Measurements from ENCODE around the gene KRT81. TPM values are rescaled to one million over a fixed set of nuclear protein-coding genes. Genes with fewer than 3 reads are reported as not detected.
"Not testable (repeated sequence)": the region's sequence is repeated elsewhere in the genome, so short reads cannot be mapped to it uniquely, and the experiment has no call there.

KRT81 gene
- total RNA-seq, 1 experiment from 2014 or later: 0.06 TPM

DNA sequence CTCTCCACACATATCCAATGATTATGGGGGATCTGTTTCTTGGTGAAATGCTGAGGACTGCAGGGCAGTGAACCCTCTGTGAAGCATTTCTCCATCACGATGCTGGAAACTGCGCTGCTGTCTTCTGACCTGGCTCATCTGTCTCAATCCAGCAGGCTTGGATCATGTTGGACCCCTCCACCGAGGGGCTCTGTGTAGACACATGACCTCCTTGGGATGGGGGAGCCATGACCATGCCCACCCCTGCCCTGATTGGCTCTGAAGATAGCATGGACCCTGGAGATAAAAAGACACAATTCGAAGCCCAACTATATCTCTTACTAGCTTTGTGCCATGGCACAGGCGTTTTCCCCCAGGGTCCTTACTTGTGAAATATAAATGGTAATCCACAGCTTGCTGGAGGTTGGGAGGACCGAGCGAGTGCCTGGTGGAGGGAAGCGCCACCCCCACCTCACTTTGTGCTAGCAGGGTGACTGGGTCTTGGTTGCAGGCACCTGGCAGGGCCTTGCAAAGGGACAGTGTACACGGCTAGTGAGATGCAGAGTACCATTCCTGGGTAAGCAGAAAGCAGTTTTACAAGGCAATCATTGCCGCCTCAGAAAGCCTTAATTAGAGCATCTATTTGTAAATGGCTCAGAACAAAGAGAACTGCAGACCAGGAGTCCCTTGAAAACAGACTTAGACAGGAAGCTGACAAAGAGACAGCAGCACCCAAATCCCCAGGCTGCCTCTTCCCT is 32.2 kb upstream of the KRT81 start:
- Histone ChIP-seq H3K27ac (no peak overlapping the region), H3K36me3 (no peaks in the 10 kb centered on the region), H3K27me3 (no peaks in the 10 kb centered on the region), H3K4me1 (no peaks in the 10 kb centered on the region), H3K4me3 (no peak overlapping the region), H3K9me3 (replicated peaks) (no peaks in the 10 kb centered on the region)
- no peak for DNase-seq

DNA sequence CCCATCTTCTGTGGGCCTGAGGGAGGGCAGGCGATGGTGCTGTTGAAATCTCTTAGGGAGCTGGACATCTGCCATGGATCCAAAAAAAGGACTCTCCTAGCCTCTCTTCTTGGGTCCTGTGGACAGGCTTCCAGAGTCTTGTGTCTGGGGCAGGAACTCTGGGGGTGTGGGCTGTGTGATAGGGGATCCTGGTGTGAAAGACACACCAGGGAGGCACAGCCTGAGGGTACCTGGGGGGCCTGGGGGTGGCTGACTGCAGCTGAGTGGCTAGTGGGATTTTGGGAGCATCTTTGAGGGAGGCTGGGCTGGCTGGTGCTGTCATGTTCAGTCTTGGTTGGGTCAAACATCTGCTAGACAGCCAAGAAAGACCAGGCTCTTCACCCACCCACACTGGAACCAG is 31.7 kb upstream of the KRT81 start:
- Histone ChIP-seq H3K36me3 (no peaks in the 10 kb centered on the region), H3K4me3 (no peak overlapping the region), H3K27me3 (no peaks in the 10 kb centered on the region), H3K4me1 (no peaks in the 10 kb centered on the region), H3K9me3 (replicated peaks) (no peaks in the 10 kb centered on the region), H3K27ac (no peak overlapping the region)
- no peak for DNase-seq

DNA sequence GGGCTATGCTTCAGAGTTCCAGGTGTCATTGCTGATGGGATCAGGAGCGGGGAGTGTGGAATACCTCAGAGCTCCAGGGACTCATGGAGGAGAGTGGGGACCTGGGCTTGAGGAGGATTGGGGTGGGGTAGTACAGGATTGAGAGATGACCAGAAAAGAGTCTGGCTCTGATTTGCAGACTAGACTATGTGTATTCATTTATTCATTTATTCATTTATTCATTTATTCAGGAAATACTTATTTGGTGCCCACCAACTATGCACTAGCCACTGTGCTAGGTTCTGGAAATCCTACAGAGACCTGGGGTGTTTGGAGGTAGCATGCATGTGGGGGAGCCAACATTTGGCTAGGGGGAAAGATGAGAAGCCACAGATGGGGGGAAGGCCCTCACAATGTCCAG is 30.7 kb upstream of the KRT81 start:
- no peaks in the 10 kb centered on the region for H3K4me1 ChIP-seq
- H3K27ac ChIP-seq: no peak overlapping the region
- no peaks in the 10 kb centered on the region for H3K9me3 ChIP-seq (replicated peaks)
- no peak overlapping the region for H3K4me3 ChIP-seq
- H3K36me3 ChIP-seq: no peaks in the 10 kb centered on the region
- DNase-seq: no peak
- no peaks in the 10 kb centered on the region for H3K27me3 ChIP-seq

DNA sequence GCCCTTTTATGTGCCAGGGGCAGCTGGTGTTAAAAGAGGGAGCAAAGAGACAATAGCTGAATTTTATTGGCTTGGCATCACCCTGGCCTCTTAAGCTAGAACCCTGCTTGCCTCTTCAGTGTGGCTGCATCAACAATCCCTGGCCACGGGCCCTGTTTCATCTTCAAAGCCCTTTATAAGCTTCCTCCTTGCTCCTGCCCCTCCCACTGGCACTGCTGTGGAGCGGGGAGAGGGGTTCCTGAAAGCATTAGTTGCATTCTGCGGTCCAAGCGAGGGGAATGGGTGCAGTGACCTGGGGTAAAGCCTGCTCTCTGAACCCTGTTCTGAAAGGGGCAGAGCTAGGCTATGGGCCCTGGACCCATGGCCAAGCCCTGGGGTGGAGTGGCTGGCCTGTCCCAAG is 30.1 kb upstream of the KRT81 start:
- no peak overlapping the region for H3K27ac ChIP-seq
- H3K4me3 ChIP-seq: no peak overlapping the region
- H3K27me3 ChIP-seq: no peaks in the 10 kb centered on the region
- H3K4me1 ChIP-seq: no peaks in the 10 kb centered on the region
- no peak for DNase-seq
- H3K36me3 ChIP-seq: no peaks in the 10 kb centered on the region
- no peaks in the 10 kb centered on the region for H3K9me3 ChIP-seq (replicated peaks)

DNA sequence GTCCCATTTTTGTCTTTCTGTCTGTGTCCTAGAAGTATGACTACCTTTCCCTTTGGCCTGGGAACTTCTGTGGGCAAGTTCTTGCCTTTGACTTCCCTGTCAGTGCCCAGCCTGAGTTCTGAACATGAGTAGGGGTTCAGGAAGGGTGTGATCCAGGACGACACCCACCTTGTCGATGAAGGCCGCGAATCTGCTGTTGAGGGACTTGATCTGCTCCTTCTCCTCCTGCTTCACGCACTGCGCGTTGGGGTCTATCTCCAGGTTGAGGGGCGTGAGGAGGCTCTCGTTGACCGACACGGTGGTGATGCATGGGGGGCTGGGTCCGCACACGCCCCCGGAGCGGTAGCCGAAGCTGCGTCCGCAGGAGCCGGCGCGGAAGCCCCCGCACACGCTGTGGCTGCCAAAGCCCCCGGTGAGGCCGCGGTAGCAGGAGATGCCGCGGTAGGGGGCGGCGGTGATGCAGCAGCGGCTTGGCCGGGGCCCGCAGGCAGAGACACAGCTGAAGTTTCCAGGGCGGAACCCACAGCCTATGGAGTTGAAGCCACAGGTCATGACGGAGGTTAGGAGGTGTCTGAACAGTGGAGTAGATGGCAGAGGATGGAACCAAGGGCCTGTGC is 29.6 kb upstream of the KRT81 start, which contains the start of gene KRT83:
KRT83 (minus strand) TSS at position 615 of the 617 bp plus-strand sequence; CDS start at position 552, 63 bp downstream.
- Histone ChIP-seq H3K27me3 (no peaks in the 10 kb centered on the region), H3K36me3 (no peaks in the 10 kb centered on the region), H3K9me3 (replicated peaks) (no peaks in the 10 kb centered on the region), H3K4me1 (no peaks in the 10 kb centered on the region), H3K4me3 (no peak within 1 kb of the TSS), H3K27ac (no peak within 1 kb of the TSS)
- DNase-seq: no peak

DNA sequence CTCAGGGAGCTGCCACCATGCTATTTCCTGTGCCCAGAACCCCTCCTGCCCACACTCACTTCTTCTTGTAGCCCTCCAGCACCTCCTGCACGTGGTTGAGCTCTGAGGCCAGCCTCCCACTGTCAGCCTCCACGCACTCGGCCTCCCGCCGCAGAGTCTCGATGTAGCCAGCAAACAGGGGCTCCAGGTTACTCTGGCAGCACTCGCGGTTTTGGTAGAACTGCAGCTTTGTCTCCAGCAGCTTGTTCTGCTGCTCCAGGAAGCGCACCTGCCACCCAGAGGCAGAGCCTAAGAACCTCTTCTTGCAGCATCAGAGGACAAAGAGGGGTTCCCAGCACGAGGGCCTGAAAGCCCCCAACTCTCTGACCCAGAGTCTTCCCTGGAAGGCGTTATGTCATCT is 27.8 kb upstream of the KRT81 start:
- Histone ChIP-seq H3K27me3 (no peaks in the 10 kb centered on the region), H3K4me3 (no peak overlapping the region), H3K27ac (no peak overlapping the region), H3K4me1 (no peaks in the 10 kb centered on the region), H3K36me3 (no peaks in the 10 kb centered on the region), H3K9me3 (replicated peaks) (no peaks in the 10 kb centered on the region)
- DNase-seq: no peak

DNA sequence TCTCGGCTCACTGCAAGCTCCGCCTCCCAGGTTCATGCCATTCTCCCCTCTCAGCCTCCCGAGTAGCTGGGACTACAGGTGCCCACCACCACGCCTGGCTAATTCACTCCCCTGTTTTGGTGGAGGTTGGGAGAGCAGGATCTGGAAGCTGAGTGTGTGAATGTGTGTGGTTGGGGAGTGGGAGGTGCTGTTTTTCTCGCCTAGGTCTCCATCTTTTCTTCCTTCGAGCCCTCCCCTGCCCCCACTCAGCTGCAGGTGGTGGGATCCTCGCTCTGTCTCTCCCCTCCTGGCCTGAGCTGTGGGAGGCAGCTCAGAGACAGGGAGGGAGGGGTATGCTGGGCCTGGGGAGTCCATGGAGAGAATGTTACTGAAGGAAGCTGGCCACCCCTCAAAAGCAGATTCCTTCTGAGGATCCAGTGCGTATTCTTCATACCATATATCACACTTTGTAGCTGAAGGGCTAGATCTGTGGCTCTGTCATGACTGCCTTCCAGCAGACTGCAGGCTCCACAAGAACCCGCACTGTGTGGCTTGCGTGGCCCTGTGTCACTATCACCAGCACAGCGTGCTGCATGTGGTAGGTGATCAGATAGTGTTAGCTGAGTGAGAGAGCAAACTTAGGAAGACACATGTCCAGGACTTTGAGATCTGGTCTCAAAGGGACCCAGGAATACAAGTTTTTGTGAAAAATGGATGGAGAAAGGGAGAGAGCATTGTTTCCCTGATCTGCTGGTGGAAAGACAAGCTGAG is 27.1 kb upstream of the KRT81 start:
- no peaks in the 10 kb centered on the region for H3K9me3 ChIP-seq (replicated peaks)
- H3K4me3 ChIP-seq: no peak overlapping the region
- no peak for DNase-seq
- H3K4me1 ChIP-seq: no peaks in the 10 kb centered on the region
- no peaks in the 10 kb centered on the region for H3K36me3 ChIP-seq
- H3K27ac ChIP-seq: no peak overlapping the region
- H3K27me3 ChIP-seq: no peaks in the 10 kb centered on the region

DNA sequence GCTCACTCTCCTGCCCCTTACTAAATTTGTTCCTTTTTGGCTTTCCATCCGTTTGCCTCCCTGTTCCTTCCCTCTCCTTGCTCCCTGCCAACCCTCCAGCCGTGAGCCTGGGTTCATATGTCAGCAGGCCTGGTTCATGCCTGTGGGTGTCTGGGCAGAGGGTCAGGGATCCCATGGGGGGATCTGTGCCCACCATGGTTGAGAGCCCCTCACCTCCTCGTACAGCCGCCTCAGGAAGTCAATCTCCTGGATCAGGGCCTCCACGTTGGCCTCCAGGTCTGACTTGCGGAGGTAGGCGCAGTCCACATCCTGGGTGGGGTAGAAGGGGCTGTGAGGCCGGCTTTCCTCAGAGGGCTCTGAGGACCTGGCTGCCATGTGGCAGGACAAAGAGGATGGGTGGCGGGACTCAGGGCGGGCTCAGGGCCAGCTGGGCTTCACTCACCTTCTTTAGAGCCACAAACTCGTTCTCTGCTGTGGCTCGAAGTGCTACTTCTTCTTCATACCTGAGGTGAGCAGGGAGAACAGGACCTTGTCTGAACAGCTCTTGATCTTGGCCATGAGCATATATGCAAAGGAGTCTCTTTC is 26.2 kb upstream of the KRT81 start:
- no peak overlapping the region for H3K4me3 ChIP-seq
- H3K4me1 ChIP-seq: no peaks in the 10 kb centered on the region
- H3K36me3 ChIP-seq: no peaks in the 10 kb centered on the region
- H3K27ac ChIP-seq: no peak overlapping the region
- no peaks in the 10 kb centered on the region for H3K9me3 ChIP-seq (replicated peaks)
- no peak for DNase-seq
- H3K27me3 ChIP-seq: no peaks in the 10 kb centered on the region

DNA sequence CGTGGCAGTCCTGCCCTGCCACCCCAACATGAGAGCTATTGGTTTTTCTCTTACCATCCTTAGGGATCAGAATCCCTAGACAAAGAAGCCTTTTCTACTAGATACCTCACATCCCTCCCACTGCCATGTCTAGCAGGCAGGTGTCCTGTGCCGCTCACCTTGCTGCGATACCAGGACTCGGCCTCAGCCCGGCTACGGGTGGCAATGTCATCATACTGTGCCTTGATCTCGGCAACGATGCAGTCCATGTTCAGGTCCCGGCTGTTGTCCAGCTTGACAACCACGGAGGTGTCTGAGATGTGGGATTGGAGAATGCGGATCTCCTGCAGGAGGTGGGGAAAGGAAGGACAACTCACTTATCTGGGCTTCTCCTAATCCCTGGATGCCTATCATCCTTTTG is 25.4 kb upstream of the KRT81 start:
- Histone ChIP-seq H3K27me3 (no peaks in the 10 kb centered on the region), H3K4me3 (no peak overlapping the region), H3K36me3 (no peaks in the 10 kb centered on the region), H3K9me3 (replicated peaks) (no peaks in the 10 kb centered on the region), H3K4me1 (no peaks in the 10 kb centered on the region), H3K27ac (no peak overlapping the region)
- DNase-seq: no peak

DNA sequence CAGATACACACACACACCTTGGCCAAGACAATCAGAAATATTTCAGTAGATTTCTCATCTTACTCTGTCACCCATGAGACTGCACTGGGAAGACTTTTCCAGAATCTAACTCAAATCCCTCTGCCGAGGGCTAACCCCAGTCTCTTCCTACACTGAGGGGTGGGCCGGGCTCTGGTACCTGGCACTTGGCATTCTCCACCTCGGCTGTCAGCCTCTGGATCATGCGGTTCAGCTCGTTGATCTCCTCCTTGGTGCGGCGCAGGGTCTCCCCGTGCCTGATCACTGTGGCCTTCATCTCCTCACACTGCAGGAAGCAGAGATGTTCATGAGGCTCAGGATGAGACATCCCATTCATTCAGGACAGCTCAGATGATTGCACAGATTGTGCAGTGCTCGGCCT is 25.0 kb upstream of the KRT81 start:
- Histone ChIP-seq H3K4me3 (no peak overlapping the region), H3K9me3 (replicated peaks) (no peaks in the 10 kb centered on the region), H3K27me3 (no peaks in the 10 kb centered on the region), H3K36me3 (no peaks in the 10 kb centered on the region), H3K4me1 (no peaks in the 10 kb centered on the region), H3K27ac (no peak overlapping the region)
- DNase-seq: no peak

DNA sequence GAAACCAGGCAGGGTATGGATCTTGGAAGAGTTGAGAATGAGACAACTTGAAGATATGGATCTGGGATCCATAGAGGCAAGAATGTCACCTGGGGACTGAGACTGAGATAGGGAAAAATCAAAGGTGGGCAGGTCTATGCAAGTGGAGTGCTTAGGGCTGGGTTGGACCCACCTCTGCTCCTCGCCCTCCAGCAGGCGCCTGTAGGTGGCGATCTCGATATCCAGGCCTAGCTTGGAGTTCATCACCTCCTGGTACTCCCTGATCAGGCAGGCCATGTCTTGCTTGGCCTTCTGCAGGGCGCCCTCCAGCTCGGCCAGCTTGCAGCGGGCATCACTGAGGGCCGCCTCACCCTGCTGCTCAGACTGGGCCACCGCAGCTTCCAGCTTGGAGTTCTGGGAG is 24.4 kb upstream of the KRT81 start:
- H3K36me3 ChIP-seq; H3K4me1 ChIP-seq; H3K9me3 ChIP-seq (replicated peaks); H3K27me3 ChIP-seq; H3K27ac ChIP-seq; H3K4me3 ChIP-seq: not testable (repeated sequence)
- DNase-seq: peak; percentile 25 to 44

DNA sequence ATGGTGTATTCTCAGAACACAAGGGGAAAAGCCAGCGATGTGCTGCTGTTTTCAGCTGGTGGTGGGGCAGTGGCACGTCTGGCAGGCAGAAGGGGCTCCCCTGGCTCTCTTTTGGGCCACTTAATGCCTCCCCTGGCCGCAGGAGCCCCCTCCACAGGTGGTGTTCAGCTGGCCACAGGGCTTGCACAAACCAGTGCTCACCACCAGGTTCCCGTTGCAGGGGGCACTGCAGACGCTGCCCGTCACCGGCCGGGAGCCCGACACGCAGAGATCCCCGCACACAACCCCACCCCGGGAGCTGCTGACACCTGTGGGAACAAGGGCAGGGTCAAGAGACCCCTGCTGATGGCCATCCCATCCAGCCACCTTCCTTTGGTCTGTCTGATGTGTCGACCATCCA is 23.2 kb upstream of the KRT81 start:
- Histone ChIP-seq H3K9me3 (replicated peaks) (no peaks in the 10 kb centered on the region), H3K4me1 (peaks cover 13% of the 10 kb centered on the region), H3K27ac (no peak overlapping the region), H3K27me3 (no peaks in the 10 kb centered on the region), H3K4me3 (no peak overlapping the region), H3K36me3 (no peaks in the 10 kb centered on the region)
- no peak for DNase-seq

DNA sequence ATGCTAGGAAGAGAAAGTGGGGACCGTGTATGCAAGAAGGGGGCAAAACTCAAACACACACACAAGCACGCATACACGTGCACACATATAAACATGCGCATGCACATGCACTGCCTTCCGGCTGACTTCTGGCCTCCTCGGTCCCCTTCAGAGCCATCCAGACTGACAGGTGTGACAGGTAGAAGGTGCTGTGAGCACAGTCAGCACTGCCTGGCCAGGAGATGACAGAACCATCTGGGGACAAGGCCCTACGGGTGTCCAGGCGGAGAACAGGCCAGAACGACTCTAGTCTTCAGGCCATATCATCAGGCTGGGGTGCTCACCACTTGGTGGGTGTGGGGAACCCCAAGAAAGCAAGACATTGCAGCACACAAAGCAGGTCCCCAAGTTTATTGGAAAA is 22.6 kb upstream of the KRT81 start:
- no peaks in the 10 kb centered on the region for H3K27me3 ChIP-seq
- H3K9me3 ChIP-seq (replicated peaks): no peaks in the 10 kb centered on the region
- H3K4me1 ChIP-seq: peaks cover 19% of the 10 kb centered on the region
- DNase-seq: no peak
- H3K4me3 ChIP-seq: no peak overlapping the region
- no peak overlapping the region for H3K27ac ChIP-seq
- H3K36me3 ChIP-seq: no peaks in the 10 kb centered on the region

DNA sequence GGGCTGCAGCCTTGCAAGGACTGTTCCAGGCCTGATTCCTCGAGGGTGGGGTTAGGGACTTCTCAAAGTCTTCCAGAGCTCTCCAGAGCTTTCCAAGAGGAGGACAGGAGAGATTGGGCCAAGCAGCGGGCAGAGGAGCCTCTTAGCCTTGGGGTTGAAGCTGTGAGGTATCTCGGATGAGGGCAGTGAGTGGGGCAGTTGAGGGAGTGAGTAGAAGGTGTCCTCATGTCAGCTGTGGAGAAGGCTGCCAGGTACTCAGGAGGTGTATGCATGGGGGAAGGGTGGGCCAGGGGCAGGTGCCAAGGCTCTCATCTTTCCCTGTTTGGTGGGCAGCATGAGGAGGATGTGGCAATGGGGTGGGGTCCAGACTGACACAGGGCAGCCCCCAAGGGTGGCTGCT is 22.1 kb upstream of the KRT81 start:
- Histone ChIP-seq H3K4me3 (no peak overlapping the region), H3K36me3 (no peaks in the 10 kb centered on the region), H3K27me3 (no peaks in the 10 kb centered on the region), H3K27ac (no peak overlapping the region), H3K4me1 (peaks cover 21% of the 10 kb centered on the region), H3K9me3 (replicated peaks) (no peaks in the 10 kb centered on the region)
- DNase-seq: no peak

DNA sequence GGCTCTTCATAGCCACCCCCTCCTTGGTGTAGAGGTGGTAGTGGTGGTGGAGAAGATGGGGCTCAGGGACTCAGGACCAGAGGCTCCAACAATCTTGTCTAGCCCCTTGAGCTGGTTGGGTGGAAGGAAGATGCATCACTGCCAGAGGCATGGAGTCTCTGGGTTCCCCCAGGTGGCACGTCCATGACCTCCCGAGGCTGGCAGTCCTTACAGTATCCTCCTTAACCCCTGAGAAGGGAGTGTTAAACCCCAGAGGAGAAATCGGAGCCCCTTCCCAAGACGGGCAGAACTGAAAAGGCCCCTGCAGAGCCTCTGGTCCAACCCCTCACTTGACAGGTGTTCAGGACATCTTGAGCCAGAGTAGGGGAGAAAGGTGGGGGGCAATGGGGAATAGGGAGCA is 20.8 kb upstream of the KRT81 start:
- Histone ChIP-seq H3K4me1 (peaks cover 21% of the 10 kb centered on the region), H3K27ac (no peak overlapping the region), H3K27me3 (no peaks in the 10 kb centered on the region), H3K4me3 (no peak overlapping the region), H3K9me3 (replicated peaks) (no peaks in the 10 kb centered on the region), H3K36me3 (no peaks in the 10 kb centered on the region)
- DNase-seq: no peak

Measured in SJCRH30 (cell line).